Esophagus squamous epithelium (tissue), 5 donors: Measurements from ENCODE around the gene SGMS2. TPM values are rescaled to one million over a fixed set of nuclear protein-coding genes. Genes with fewer than 3 reads are reported as not detected.

Source experiments
- DNase-seq: peaks from one replicate; lab custom pipeline; 2025; lab: John Stamatoyannopoulos, UW
- H3K27ac ChIP-seq, 4 donors: fragments of 200-600 bp; sonication (generic); one replicate each; pipeline ENCODE4 v1.5.1; 2016 to 2019; ENCODE audit warnings: mild to moderate bottlenecking in 1 of 4
- H3K27me3 ChIP-seq, 4 donors: fragments of 200-600 bp; sonication (generic); 1 replicate in 3 of 4; 2 replicates in 1 of 4; pipeline versions ENCODE4 v1.5.1 to v1.6.0; 2017 to 2021; ENCODE audit warnings: antibody characterized with exemption in 1 of 4
- H3K36me3 ChIP-seq, 3 donors: fragments of 200-600 bp; sonication (generic); one replicate each; pipeline ENCODE4 v1.5.1; 2016 to 2019
- H3K4me1 ChIP-seq, 3 donors: fragments of 200-600 bp; sonication (generic); one replicate each; pipeline ENCODE4 v1.5.1; 2017 to 2019
- H3K4me3 ChIP-seq, 4 donors: fragments of 200-600 bp; sonication (generic); 1 replicate in 3 of 4; 2 replicates in 1 of 4; pipeline ENCODE4 v1.5.1; 2016 to 2019; ENCODE audit warnings: mild to moderate bottlenecking in 2 of 4, moderate library complexity in 1 of 4
- H3K9me3 ChIP-seq, 3 donors: fragments of 200-600 bp; sonication (generic); one replicate each; pipeline ENCODE4 v1.5.1; 2016 to 2019
- POLR2A ChIP-seq, 4 donors: fragments of 450-650 bp; IDR thresholded peaks; one replicate each; pipeline ENCODE4 v1.6.1; 2017; ENCODE audit warnings: antibody characterized with exemption in 4 of 4, mild to moderate bottlenecking in 4 of 4, moderate library complexity in 3 of 4
- WGBS, 2 donors: methylation state at CpG; one replicate each; pipeline ENCODE4 v1.1.5; 2018; 5-methylcytosine and 5-hydroxymethylcytosine counted together
- intact Hi-C: fragments of 100-400 bp; cut with DNase I; formaldehyde crosslinking; loops from one replicate; pipeline ENCODE4 v1.15.0; 2022
- total RNA-seq, 4 donors: library from RNA; depleted of rRNA; stranded (reverse); fragments of >200 nt; gene quantifications; one replicate each; pipeline ENCODE4 v1.1.0, GENCODE V29; 2016
- TF ChIP-seq, protein P1 (sequence below), 6 experiments: fragments of 450-650 bp in 4 of 6; fragments of 200-600 bp in 2 of 6; sonication (generic) in 2 of 6; IDR thresholded peaks; one replicate each; pipeline ENCODE4 v1.5.1; 2016 to 2019; ENCODE audit warnings: antibody characterized with exemption in 6 of 6, mild to moderate bottlenecking in 4 of 6, moderate library complexity in 4 of 6
- donor health status: DM: yes; HTN: yes; CAD: no.

The SGMS2 gene
- total RNA-seq, 4 donors from 2014 or later: 53.4 to 153 (median 114) TPM

DNA sequence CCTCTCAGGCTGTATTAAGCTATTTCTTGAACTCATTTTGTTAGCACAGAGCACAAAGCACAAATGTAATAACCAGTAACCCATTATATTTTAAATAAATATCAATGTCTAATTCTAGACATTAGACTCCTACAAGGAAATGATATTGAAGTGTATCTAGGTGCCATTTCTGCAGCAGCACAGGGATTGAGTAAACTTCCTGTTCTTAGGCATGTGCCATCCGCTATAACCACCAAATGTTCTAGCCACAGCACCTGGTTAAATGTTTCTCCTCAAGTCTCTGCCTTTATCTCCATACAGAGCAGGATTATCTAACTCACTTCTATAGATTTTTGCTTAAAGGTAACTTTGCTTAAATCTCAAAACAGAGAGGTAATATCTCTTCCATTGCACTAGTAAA lies 51.4 kb downstream of the SGMS2 start:
- DNase-seq: no peak
- H3K27me3 ChIP-seq: no peaks in the 10 kb centered on the region
- no peak for TF ChIP-seq POLR2A (IDR thresholded peaks at IDR 0.05)
- H3K4me3 ChIP-seq: no peak overlapping the region
- no peaks in the 10 kb centered on the region for H3K9me3 ChIP-seq
- H3K4me1 ChIP-seq: peaks cover 0 to 4% (median under 1%) of the 10 kb centered on the region in 3 donors
- H3K27ac ChIP-seq: no peak overlapping the region
- intact Hi-C loops: no loop called here
- WGBS, 2 donors: 64 to 86% methylated on average over 1 of the region's 1 CpG
- peaks cover 0 to 5% (median 0%) of the 10 kb centered on the region in 3 donors for H3K36me3 ChIP-seq

DNA sequence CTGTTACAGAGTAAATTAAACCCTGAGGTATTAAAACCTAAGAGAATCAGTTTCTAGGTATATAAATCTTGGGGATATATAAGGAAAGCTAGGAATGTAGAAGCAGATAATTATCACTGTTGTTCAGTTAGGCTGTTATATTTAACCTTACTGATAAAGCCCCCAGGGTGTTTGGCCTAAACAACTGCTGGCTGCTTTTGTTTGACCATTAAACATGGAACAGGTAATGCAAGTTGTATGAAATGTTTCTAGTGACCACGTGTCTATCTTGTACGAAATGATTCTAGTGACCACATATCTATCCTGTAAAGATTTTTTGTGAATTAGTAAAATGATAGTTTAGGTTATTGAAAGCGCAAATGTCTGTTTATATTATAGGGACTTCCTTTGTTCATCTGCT lies 52.6 kb downstream of the SGMS2 start:
- H3K4me3 ChIP-seq: no peak overlapping the region
- no peaks in the 10 kb centered on the region for H3K4me1 ChIP-seq
- no peak for TF ChIP-seq POLR2A (IDR thresholded peaks at IDR 0.05)
- TF ChIP-seq, protein P1, sequence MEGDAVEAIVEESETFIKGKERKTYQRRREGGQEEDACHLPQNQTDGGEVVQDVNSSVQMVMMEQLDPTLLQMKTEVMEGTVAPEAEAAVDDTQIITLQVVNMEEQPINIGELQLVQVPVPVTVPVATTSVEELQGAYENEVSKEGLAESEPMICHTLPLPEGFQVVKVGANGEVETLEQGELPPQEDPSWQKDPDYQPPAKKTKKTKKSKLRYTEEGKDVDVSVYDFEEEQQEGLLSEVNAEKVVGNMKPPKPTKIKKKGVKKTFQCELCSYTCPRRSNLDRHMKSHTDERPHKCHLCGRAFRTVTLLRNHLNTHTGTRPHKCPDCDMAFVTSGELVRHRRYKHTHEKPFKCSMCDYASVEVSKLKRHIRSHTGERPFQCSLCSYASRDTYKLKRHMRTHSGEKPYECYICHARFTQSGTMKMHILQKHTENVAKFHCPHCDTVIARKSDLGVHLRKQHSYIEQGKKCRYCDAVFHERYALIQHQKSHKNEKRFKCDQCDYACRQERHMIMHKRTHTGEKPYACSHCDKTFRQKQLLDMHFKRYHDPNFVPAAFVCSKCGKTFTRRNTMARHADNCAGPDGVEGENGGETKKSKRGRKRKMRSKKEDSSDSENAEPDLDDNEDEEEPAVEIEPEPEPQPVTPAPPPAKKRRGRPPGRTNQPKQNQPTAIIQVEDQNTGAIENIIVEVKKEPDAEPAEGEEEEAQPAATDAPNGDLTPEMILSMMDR (IDR thresholded peaks at IDR 0.05): no peak
- WGBS, 2 donors: 53 to 62% methylated on average over 3 of the region's 3 CpGs
- DNase-seq: no peak
- H3K9me3 ChIP-seq: no peaks in the 10 kb centered on the region
- intact Hi-C loops: no loop called here
- no peak overlapping the region for H3K27ac ChIP-seq
- peaks cover 0 to 5% (median 0%) of the 10 kb centered on the region in 3 donors for H3K36me3 ChIP-seq
- H3K27me3 ChIP-seq: no peaks in the 10 kb centered on the region

DNA sequence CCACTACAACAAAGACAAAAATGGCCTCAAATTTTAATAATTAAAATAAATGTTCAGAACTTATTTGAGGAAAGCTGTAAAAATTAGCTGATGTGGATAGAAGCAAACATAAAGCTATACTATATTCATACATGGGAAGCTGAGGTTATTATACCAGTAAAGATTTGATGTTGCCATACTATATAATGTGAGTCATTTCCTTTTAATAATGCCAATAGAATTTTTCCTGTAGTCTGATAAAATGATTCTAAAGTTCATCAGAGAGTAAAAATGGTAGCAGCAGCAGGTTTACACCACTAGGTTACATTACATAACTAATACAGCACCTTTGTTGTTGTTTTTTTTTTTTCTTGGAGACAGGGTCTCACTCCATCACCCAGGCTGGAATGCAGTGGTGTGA lies 61.1 kb downstream of the SGMS2 start:
- H3K27me3 ChIP-seq: no peaks in the 10 kb centered on the region
- intact Hi-C loops: no loop called here
- DNase-seq: no peak

DNA sequence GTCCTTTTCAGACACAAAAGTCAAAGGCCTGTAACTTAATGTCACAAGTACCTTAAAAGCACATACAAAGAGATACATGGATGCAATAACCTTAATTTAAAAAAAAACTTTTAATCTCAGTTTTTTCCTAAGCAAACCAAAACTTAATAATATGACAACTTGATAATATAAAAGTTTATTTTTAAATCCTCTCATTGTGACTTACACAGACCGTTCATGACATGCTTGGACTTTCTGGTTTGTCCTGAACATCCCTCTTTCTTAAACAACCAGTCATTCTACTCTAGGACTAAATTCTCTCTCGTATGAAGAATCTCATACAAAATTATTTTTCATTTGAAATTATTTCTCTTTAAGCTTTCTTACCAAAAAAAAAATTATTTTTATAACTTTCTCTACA lies 63.5 kb downstream of the SGMS2 start:
- DNase-seq: no peak
- no peak for TF ChIP-seq POLR2A (IDR thresholded peaks at IDR 0.05)
- TF ChIP-seq, protein P1 (IDR thresholded peaks at IDR 0.05): no peak
- Histone ChIP-seq H3K4me1 (peaks cover 0 to 13% (median 4%) of the 10 kb centered on the region in 3 donors), H3K4me3 (no peak overlapping the region), H3K27me3 (no peaks in the 10 kb centered on the region), H3K27ac (no peak overlapping the region), H3K9me3 (peaks cover 0 to 18% (median 8%) of the 10 kb centered on the region in 3 donors), H3K36me3 (no peaks in the 10 kb centered on the region)
- 44 to 45% methylated on average over 2 of the region's 2 CpGs for WGBS, 2 donors
- intact Hi-C loops: no loop called here

More for the DNA sequence above, 61.1 kb downstream of the SGMS2 start:
- no peaks in the 10 kb centered on the region for H3K36me3 ChIP-seq
- peaks cover 0 to 6% (median 0%) of the 10 kb centered on the region in 3 donors for H3K4me1 ChIP-seq
- TF ChIP-seq, protein P1 (IDR thresholded peaks at IDR 0.05): no peak
- TF ChIP-seq POLR2A (IDR thresholded peaks at IDR 0.05): no peak
- H3K9me3 ChIP-seq: peaks cover 0 to 18% (median 8%) of the 10 kb centered on the region in 3 donors
- H3K4me3 ChIP-seq: no peak overlapping the region
- H3K27ac ChIP-seq: no peak overlapping the region

DNA sequence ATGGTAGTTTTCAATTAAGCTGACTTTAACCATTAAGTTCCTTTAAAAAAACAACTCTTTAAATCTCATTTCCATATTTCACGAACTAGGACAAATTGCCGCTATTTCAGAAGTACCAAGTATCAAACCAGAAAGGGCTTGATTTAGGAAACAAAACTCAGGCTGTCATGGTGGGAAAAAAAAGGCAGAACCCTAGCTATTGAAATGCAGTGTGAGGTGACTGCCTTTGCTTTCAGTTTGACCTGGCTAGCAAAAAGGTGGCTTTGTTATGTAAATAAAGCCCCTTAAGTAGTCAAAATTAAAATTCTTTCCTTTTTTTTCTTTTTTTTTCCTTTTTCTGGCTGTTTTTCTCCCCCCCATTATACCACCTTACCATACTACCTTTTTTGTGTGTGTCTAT lies 66.0 kb downstream of the SGMS2 start:
- intact Hi-C loops: no loop called here
- Histone ChIP-seq H3K36me3 (no peaks in the 10 kb centered on the region), H3K9me3 (peaks cover 0 to 18% (median 8%) of the 10 kb centered on the region in 3 donors), H3K27me3 (no peaks in the 10 kb centered on the region), H3K27ac (no peak overlapping the region), H3K4me3 (no peak overlapping the region), H3K4me1 (peaks cover 0 to 36% (median 17%) of the 10 kb centered on the region in 3 donors)
- WGBS, 2 donors: 98% methylated on average over 2 of the region's 2 CpGs
- DNase-seq: no peak
- TF ChIP-seq, protein P1 (IDR thresholded peaks at IDR 0.05): no peak
- TF ChIP-seq POLR2A (IDR thresholded peaks at IDR 0.05): no peak

DNA sequence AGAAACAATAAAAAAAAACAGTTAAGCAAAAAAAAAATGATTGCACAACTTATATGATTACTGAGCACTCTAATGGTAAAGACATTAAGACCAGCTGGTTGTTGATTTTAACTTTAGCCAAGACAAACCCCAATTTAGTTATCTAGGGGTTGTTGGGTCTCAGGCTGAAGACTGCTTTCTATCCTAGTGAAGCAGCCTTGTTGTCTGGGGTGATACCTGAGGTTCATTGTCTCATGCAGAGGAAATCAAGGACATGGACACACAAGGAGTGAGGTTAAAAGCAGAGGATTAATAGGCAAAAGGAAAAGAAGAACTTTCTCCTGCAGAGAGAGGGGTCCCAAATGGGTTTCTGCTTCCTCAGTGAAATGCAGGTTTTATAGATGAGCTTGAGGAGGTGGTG lies 66.6 kb downstream of the SGMS2 start:
- peaks cover 0 to 42% (median 18%) of the 10 kb centered on the region in 3 donors for H3K4me1 ChIP-seq
- H3K27ac ChIP-seq: no peak overlapping the region
- H3K36me3 ChIP-seq: no peaks in the 10 kb centered on the region
- no peak overlapping the region for H3K4me3 ChIP-seq
- peaks cover 0 to 18% (median 8%) of the 10 kb centered on the region in 3 donors for H3K9me3 ChIP-seq
- no peak for TF ChIP-seq POLR2A (IDR thresholded peaks at IDR 0.05)
- TF ChIP-seq, protein P1 (IDR thresholded peaks at IDR 0.05): no peak
- no peaks in the 10 kb centered on the region for H3K27me3 ChIP-seq
- no peak for DNase-seq
- intact Hi-C loops: no loop called here
